K562 (cell line): ENCODE measurements around the gene HIVEP3. TPM values are rescaled to one million over a fixed set of nuclear protein-coding genes. Genes with fewer than 3 reads are reported as not detected.
A peak's percentile ranks its signal among the peaks of the same experiment; 100 is the strongest.

Experiments used
- ATAC-seq: fragments of 200-7000 bp; cut with Tn5 transposase; 3 replicates; pipeline ENCODE4 v1.9.1; 2020; ENCODE audit warnings: moderate library complexity
- BruUV-seq: library from RNA; stranded (reverse); fragments of 400-500 nt; replicated peaks from 2 replicates; lab custom pipeline; 2021; lab: Mats Ljungman, UMichigan
- CTCF ChIA-PET: fragments of 300-600 bp; formaldehyde crosslinking; extraction: SDS; loops from one replicate; lab custom pipeline; 2021; ENCODE audit warnings: low intra/inter-chr PET ratio; lab: Yijun Ruan, JAX
- POLR2A ChIA-PET: fragments of 300-600, 350-650 bp; sonication (Branson Sonifier 250); formaldehyde crosslinking; extraction: SDS; loops from one replicate; lab custom pipeline; 2021; ENCODE audit warnings: antibody characterized with exemption, inconsistent platforms; lab: Yijun Ruan, JAX
- DNase-seq, 4 experiments: peaks; one replicate each; pipeline versions ENCODE4 v3.0.0 to v3.0.0-alpha.2; 2011 to 2018; ENCODE audit warnings: low spot score in 3 of 4, mixed read lengths in 3 of 4; ENCODE audit errors: extremely low read depth in 1 of 4
- FAIRE-seq: peaks from 2 replicates; lab custom pipeline; 2011; peaks lifted over from hg19 to GRCh38; lab: Jason Lieb, UNC
- H2AFZ ChIP-seq: 2 replicates; pipeline ENCODE4 v1.6.0; 2011; ENCODE audit warnings: low read depth, low read length, control low read depth, inconsistent platforms
- H3K27ac ChIP-seq: fragments of 200-600 bp; 3 replicates; pipeline ENCODE4 v1.8.0; 2011; ENCODE audit warnings: low read depth, mild to moderate bottlenecking, control low read depth, inconsistent platforms, low read length, moderate library complexity, mixed read lengths; ENCODE audit errors: extremely low read depth
- H3K27me3 ChIP-seq, 2 experiments: fragments of 300-600 bp in 1 of 2; 2 replicates in 1 of 2; 3 replicates in 1 of 2; pipeline versions ENCODE4 v1.6.0 to v1.8.0; 2011; ENCODE audit warnings: inconsistent platforms in 2 of 2, low read length in 2 of 2, mild to moderate bottlenecking in 1 of 2, mixed read lengths in 1 of 2, moderate library complexity in 1 of 2; ENCODE audit not compliant: control insufficient read depth in 2 of 2, insufficient read depth in 2 of 2
- H3K36me3 ChIP-seq: fragments of 300-600 bp; 3 replicates; pipeline ENCODE4 v1.8.0; 2011; ENCODE audit warnings: mild to moderate bottlenecking, low read length, inconsistent platforms; ENCODE audit not compliant: control insufficient read depth, insufficient read depth
- H3K4me1 ChIP-seq, 2 experiments: fragments of 200-600 bp in 1 of 2; replicated peaks in 1 of 2; 2 replicates in 1 of 2; 3 replicates in 1 of 2; pipeline versions ENCODE4 v1.5.1 to v1.8.0; 2011; ENCODE audit warnings: inconsistent platforms in 2 of 2, low read length in 2 of 2, mild to moderate bottlenecking in 1 of 2, mixed read lengths in 1 of 2, moderate library complexity in 1 of 2; ENCODE audit not compliant: control insufficient read depth in 2 of 2, insufficient read depth in 2 of 2
- H3K4me2 ChIP-seq: 2 replicates; pipeline ENCODE4 v1.6.1; 2011; ENCODE audit warnings: low read length, control low read depth, inconsistent platforms, mixed read lengths; ENCODE audit not compliant: insufficient read depth
- H3K4me3 ChIP-seq: fragments of 200-600 bp; sonication (generic), shearing (Covaris generic); 2 replicates; pipeline ENCODE4 v1.5.1; 2016; ENCODE audit warnings: control low read depth, inconsistent platforms
- H3K79me2 ChIP-seq: fragments of 200-600 bp; 3 replicates; pipeline ENCODE4 v1.8.0; 2011; ENCODE audit warnings: low read length, inconsistent platforms; ENCODE audit not compliant: control insufficient read depth, insufficient read depth
- H3K9ac ChIP-seq, 2 experiments: 2 replicates each; pipeline versions ENCODE4 v1.6.0 to v1.6.1; 2011; ENCODE audit warnings: low read depth in 2 of 2, low read length in 2 of 2, control low read depth in 1 of 2, inconsistent platforms in 1 of 2, mild to moderate bottlenecking in 1 of 2, mixed read lengths in 1 of 2; ENCODE audit not compliant: insufficient read depth in 1 of 2
- H3K9me1 ChIP-seq: one replicate; pipeline ENCODE4 v1.6.0; 2011; ENCODE audit warnings: inconsistent platforms, mild to moderate bottlenecking, low read length, moderate library complexity; ENCODE audit not compliant: control insufficient read depth, insufficient read depth
- H3K9me3 ChIP-seq: replicated peaks from 2 replicates; pipeline ENCODE4 v1.5.1; 2011; ENCODE audit warnings: low read depth, low read length, inconsistent platforms; ENCODE audit not compliant: control insufficient read depth, insufficient read depth
- H4K20me1 ChIP-seq: replicated peaks from 2 replicates; pipeline ENCODE4 v1.6.1; 2011; ENCODE audit warnings: low read length, inconsistent platforms, mixed read lengths; ENCODE audit not compliant: control insufficient read depth, insufficient read depth
- ADNP ChIP-seq: fragments of 200-800 bp; sonication (Bioruptor generic); IDR thresholded peaks from 2 replicates; pipeline ENCODE4 v1.6.1; 2016; ENCODE audit warnings: missing genetic modification characterization, missing compliant biosample characterization
- BMI1 ChIP-seq: fragments of 150-350 bp; IDR thresholded peaks from 2 replicates; pipeline ENCODE4 v1.6.1; 2014; ENCODE audit warnings: low read length
- JUND ChIP-seq, 2 experiments: IDR thresholded peaks; 2 replicates in 1 of 2; 3 replicates in 1 of 2; pipeline ENCODE4 v1.6.1; 2011; ENCODE audit warnings: borderline replicate concordance in 2 of 2, low read depth in 2 of 2, low read length in 2 of 2, improper control_type of control experiment in 1 of 2, missing biosample characterization in 1 of 2, missing genetic modification characterization in 1 of 2, missing genetic modification reagents in 1 of 2
- LEF1 ChIP-seq: fragments of 450-650 bp; IDR thresholded peaks from 2 replicates; pipeline ENCODE4 v1.6.1; 2016; ENCODE audit warnings: mild to moderate bottlenecking
- POLR3G ChIP-seq: IDR thresholded peaks from 2 replicates; pipeline ENCODE4 v1.6.1; 2011; ENCODE audit not compliant: insufficient read length, insufficient replicate concordance; ENCODE audit errors: extremely low read depth
- PPARD ChIP-seq: fragments of 250-450 bp; sonication (Bioruptor Pico); IDR thresholded peaks from 2 replicates; pipeline ENCODE4 v1.8.0; 2022; ENCODE audit warnings: inconsistent platforms, mild to moderate bottlenecking, moderate library complexity
- RCOR1 ChIP-seq, 2 experiments: IDR thresholded peaks; 2 replicates each; pipeline ENCODE4 v1.6.1; 2012; ENCODE audit warnings: low read depth in 2 of 2, low read length in 2 of 2, borderline replicate concordance in 1 of 2, improper control_type of control experiment in 1 of 2
- TEAD4 ChIP-seq, 2 experiments: sonication (generic) in 1 of 2; formaldehyde crosslinking in 1 of 2; IDR thresholded peaks; 2 replicates each; pipeline versions ENCODE4 v1.6.1 to v1.8.0; 2012 to 2022; ENCODE audit warnings: borderline replicate concordance in 1 of 2, inconsistent platforms in 1 of 2, low read length in 1 of 2, mild to moderate bottlenecking in 1 of 2, missing genetic modification reagents in 1 of 2
- WGBS: fragments of 100-300 bp; shearing (Covaris generic); methylation state at CpG from one replicate; pipeline ENCODE4 v1.1.6; 2016; ENCODE audit warnings: low coverage, mixed read lengths; ENCODE audit not compliant: insufficient coverage; ENCODE audit errors: missing lambda C conversion rate; 5-methylcytosine and 5-hydroxymethylcytosine counted together
- in situ Hi-C: fragments of 300-500 bp; cut with MboI; formaldehyde crosslinking; loops from 4 replicates; pipeline ENCODE4 v1.15.0; 2018; ENCODE audit warnings: inconsistent platforms, mixed read lengths
- intact Hi-C: fragments of 100-400 bp; cut with micrococcal nuclease; formaldehyde crosslinking; loops from 2 replicates; pipeline ENCODE4 v1.14.2; 2022
- polyA plus RNA-seq, 8 experiments: library from polyadenylated mRNA; depleted of rRNA in 4 of 8; stranded (reverse) in 5 of 8; unstranded in 3 of 8; fragments of >200 nt; fragmentation: Nextera tagmentation in 2 of 8; fragmentation: Illumina TruSeq in 1 of 8; extraction: Ambion mirVana in 2 of 8; extraction: Trizol in 1 of 8; gene quantifications; 2 replicates each; pipeline versions ENCODE4 v1.2.1 to v1.2.3, GENCODE V29; 2011 to 2014; ENCODE audit warnings: inconsistent platforms in 1 of 8, missing spikeins in 1 of 8
- total RNA-seq, 7 experiments: library from RNA; depleted of rRNA in 6 of 7; stranded (reverse); fragments of >200 nt in 6 of 7; fragmentation: Illumina TruSeq in 2 of 7; extraction: Trizol in 2 of 7; gene quantifications; 2 replicates each; pipeline versions ENCODE4 v1.2.1 to v1.2.3, GENCODE V29; 2011 to 2021; ENCODE audit warnings: low replicate concordance in 1 of 7
- TF ChIP-seq, protein P1 (sequence below): sonication (generic); formaldehyde crosslinking; IDR thresholded peaks from 2 replicates; pipeline ENCODE4 v1.8.0; 2022; ENCODE audit warnings: missing genetic modification reagents, mild to moderate bottlenecking, borderline replicate concordance
- TF ChIP-seq, protein P2 (sequence below): fragments of 450-650 bp; formaldehyde crosslinking; IDR thresholded peaks from 2 replicates; pipeline ENCODE4 v1.4.0; 2022; ENCODE audit warnings: missing genetic modification characterization

The HIVEP3 gene
- total and polyA plus RNA-seq, 9 of the 15 experiments (the other 6 are each of a cell fraction or from before 2014, with no cell fraction given) = 0.09 to 0.58 (median 0.34) TPM; not detected in 1

DNA sequence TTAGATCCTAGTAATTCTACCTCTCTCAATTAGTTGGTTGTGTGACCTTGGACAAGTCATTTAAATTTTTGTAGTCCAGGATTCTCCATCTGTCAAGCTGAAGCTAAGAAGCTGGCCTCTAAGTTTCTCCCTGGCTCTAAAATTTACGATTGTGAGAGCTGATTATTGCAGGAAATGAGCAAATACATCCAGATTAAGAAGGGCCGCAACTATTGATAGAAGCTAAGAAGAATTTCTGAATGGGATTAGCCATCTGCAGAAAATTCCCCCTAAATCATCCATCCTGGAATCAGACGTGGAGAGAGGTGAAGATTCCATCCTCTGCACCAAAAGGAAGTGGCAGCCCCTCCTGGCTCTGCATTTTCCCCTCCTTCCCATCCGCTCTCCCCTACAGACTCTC lies 55.0 kb downstream of the HIVEP3 start:
- Histone ChIP-seq H3K4me1 (peaks cover 0 to 13% of the 10 kb centered on the region in 2 experiments; a peak in 2 of 5 replicates), H3K9me1 (no peaks in the 10 kb centered on the region), H2AFZ (no peak overlapping the region), H3K27me3 (peaks cover 24 to 43% of the 10 kb centered on the region in 2 experiments), H3K9ac (no peak overlapping the region), H3K27ac (no peak overlapping the region), H3K9me3 (no peaks in the 10 kb centered on the region), H3K36me3 (no peaks in the 10 kb centered on the region), H4K20me1 (peaks cover 4% of the 10 kb centered on the region; the same call in 1 of the 2 replicates), H3K4me2 (no peak overlapping the region), H3K4me3 (no peak overlapping the region), H3K79me2 (no peaks in the 10 kb centered on the region)
- POLR2A ChIA-PET = interaction anchor here (0.8 to 1.1 kb wide), 2 partner anchors 18 to 1391 kb away, joined by 3 read pairs; no protein-coding TSS in a partner anchor
- DNase-seq (no peak), FAIRE-seq (no peak), ATAC-seq (no peak)
- TF ChIP-seq TEAD4 (IDR thresholded peaks at IDR 0.05; ENCODE audit: low read length) (no peak), TEAD4 (CRISPR knock-in tag; IDR thresholded peaks at IDR 0.05; ENCODE audit: borderline replicate concordance) (no peak), RCOR1 (IDR thresholded peaks at IDR 0.05; ENCODE audit: borderline replicate concordance in 1 of 2, low read depth in 2 of 2, low read length in 2 of 2) (no peak)
- in situ Hi-C loops = no loop called here
- intact Hi-C loops = no loop called here
- BruUV-seq = no TSS peak
- CTCF ChIA-PET = no interaction called here
- WGBS = 6% methylated on average over 4 of the region's 4 CpGs

- H3K9ac ChIP-seq = peak overlapping the region in 1 of 2 experiments; percentile 20; a peak in 1 of 4 replicates
- in situ Hi-C loops (no loop called here), intact Hi-C loops (no loop called here)
- no peaks in the 10 kb centered on the region for H3K79me2 ChIP-seq
- 2% methylated on average over 7 of the region's 7 CpGs for WGBS
- DNase-seq = peak in 2 of 4 experiments; percentile 40 to 64
- no TSS peak for BruUV-seq
- peak; percentile 71 for FAIRE-seq
- CTCF ChIA-PET = no interaction called here
- H2AFZ ChIP-seq = no peak overlapping the region
- no peak overlapping the region for H3K27ac ChIP-seq
- ATAC-seq = peak; percentile 70
- H4K20me1 ChIP-seq = peaks cover 4% of the 10 kb centered on the region; the same call in 1 of the 2 replicates
- no peaks in the 10 kb centered on the region for H3K36me3 ChIP-seq
- H3K4me3 ChIP-seq = no peak overlapping the region
- H3K4me2 ChIP-seq = no peak overlapping the region
- peaks cover 28 to 48% of the 10 kb centered on the region in 2 experiments for H3K27me3 ChIP-seq
- H3K4me1 ChIP-seq = peaks cover 0 to 13% of the 10 kb centered on the region in 2 experiments; a peak in 2 of 5 replicates
- H3K9me3 ChIP-seq = no peaks in the 10 kb centered on the region
- H3K9me1 ChIP-seq = no peaks in the 10 kb centered on the region
- POLR2A ChIA-PET = interaction anchor here (1.5 kb wide), 1 partner anchor 9 kb away, joined by 3 read pairs; no protein-coding TSS in a partner anchor
- TF ChIP-seq LEF1 (no peak), BMI1 (no peak), JUND (IDR thresholded peaks at IDR 0.05; ENCODE audit: borderline replicate concordance, low read depth, low read length) (peak; percentile 65), JUND (tag; IDR thresholded peaks at IDR 0.05; ENCODE audit: borderline replicate concordance, low read depth, low read length) (peak; percentile 85; the same call in 2 of the 3 replicates), ADNP (tag) (no peak), PPARD (CRISPR knock-in tag) (no peak), POLR3G (no peak)
- TF ChIP-seq, protein P1, sequence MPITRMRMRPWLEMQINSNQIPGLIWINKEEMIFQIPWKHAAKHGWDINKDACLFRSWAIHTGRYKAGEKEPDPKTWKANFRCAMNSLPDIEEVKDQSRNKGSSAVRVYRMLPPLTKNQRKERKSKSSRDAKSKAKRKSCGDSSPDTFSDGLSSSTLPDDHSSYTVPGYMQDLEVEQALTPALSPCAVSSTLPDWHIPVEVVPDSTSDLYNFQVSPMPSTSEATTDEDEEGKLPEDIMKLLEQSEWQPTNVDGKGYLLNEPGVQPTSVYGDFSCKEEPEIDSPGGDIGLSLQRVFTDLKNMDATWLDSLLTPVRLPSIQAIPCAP (CRISPR knock-in tag) = no peak
- TF ChIP-seq, protein P2, sequence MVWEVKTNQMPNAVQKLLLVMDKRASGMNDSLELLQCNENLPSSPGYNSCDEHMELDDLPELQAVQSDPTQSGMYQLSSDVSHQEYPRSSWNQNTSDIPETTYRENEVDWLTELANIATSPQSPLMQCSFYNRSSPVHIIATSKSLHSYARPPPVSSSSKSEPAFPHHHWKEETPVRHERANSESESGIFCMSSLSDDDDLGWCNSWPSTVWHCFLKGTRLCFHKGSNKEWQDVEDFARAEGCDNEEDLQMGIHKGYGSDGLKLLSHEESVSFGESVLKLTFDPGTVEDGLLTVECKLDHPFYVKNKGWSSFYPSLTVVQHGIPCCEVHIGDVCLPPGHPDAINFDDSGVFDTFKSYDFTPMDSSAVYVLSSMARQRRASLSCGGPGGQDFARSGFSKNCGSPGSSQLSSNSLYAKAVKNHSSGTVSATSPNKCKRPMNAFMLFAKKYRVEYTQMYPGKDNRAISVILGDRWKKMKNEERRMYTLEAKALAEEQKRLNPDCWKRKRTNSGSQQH (CRISPR knock-in tag) = no peak
These were observed 56.1 kb downstream of the HIVEP3 start for GRCh38 chr1:41862384-41863221.
